Measurements from ENCODE around the gene USF2. TPM values are rescaled to one million over a fixed set of nuclear protein-coding genes. Genes with fewer than 3 reads are reported as not detected.

Gene USF2
- total and polyA plus RNA-seq, 7 donors, result 72.8 to 120 (median 98.3) TPM

DNA sequence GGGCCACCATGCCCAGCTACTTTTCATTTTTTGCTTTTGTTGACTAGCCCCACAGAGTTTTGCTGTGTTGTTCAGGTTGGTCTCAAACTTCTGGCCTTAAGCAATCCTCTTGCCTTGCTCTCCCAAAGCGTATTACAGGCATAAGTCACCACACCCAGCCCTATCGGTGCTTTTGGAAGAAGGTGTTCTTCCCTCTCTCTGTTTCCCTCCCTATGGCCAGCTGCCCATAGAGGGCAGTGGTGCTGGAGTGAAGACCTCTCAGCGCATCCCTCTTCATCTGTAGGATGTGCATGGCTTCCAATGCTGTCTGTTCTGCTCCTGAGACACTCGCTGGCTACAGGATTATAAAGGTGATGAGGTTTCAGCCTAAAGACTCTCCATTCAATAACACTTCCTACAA is 58.9 kb downstream of the USF2 start:
- peaks cover 0 to 25% (median 0%) of the 10 kb centered on the region in 3 donors for H3K27me3 ChIP-seq
- intact Hi-C loops (cut with DNase I), result no loop called here
- no peak for TF ChIP-seq EP300 (IDR thresholded peaks at IDR 0.05)
- no peak for TF ChIP-seq POLR2A (IDR thresholded peaks at IDR 0.05)
- TF ChIP-seq POLR2AphosphoS5 (IDR thresholded peaks at IDR 0.05), result no peak
- TF ChIP-seq, protein P1, sequence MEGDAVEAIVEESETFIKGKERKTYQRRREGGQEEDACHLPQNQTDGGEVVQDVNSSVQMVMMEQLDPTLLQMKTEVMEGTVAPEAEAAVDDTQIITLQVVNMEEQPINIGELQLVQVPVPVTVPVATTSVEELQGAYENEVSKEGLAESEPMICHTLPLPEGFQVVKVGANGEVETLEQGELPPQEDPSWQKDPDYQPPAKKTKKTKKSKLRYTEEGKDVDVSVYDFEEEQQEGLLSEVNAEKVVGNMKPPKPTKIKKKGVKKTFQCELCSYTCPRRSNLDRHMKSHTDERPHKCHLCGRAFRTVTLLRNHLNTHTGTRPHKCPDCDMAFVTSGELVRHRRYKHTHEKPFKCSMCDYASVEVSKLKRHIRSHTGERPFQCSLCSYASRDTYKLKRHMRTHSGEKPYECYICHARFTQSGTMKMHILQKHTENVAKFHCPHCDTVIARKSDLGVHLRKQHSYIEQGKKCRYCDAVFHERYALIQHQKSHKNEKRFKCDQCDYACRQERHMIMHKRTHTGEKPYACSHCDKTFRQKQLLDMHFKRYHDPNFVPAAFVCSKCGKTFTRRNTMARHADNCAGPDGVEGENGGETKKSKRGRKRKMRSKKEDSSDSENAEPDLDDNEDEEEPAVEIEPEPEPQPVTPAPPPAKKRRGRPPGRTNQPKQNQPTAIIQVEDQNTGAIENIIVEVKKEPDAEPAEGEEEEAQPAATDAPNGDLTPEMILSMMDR (IDR thresholded peaks at IDR 0.05), result no peak
- no peaks in the 10 kb centered on the region for H3K9me3 ChIP-seq
- no peaks in the 10 kb centered on the region for H3K4me1 ChIP-seq
- H3K27ac ChIP-seq, result no peak overlapping the region
- H3K4me3 ChIP-seq, result no peak overlapping the region
- H3K36me3 ChIP-seq, result no peaks in the 10 kb centered on the region
- DNase-seq, result no peak
- 62 to 78% methylated on average over 4 of the region's 4 CpGs for WGBS, 2 donors

DNA sequence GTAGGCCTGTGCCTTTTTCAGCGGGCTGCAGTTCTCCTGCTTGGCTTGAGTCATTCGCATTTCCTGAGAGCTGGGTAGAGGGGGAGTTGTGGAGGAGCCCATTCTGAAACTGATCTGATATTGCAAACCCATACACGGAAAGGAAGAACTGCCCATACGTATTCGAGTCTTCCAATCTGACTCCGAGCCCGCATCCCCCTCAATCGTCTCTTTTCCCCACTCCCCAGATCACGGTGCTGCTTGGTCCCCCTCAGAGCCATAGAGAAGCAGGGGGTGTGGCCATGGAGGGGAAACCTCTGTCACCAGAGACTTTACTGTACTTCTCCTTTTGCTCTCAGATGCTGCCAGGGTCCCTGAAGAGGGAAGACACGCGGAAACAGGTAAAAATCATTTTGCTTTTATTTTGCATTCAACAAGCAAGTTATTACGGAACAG is 60.1 kb downstream of the USF2 start, which contains the start of gene CD22:
Gene CD22, plus strand, starts transcription at position 337 of the 435 bp plus-strand sequence. CDS start 2,854 bp downstream, outside the sequence.
- Histone ChIP-seq H3K27me3 (peaks cover 0 to 34% (median 0%) of the 10 kb centered on the region in 3 donors), H3K4me1 (no peaks in the 10 kb centered on the region), H3K4me3 (no peak within 1 kb of the TSS), H3K36me3 (no peaks in the 10 kb centered on the region), H3K27ac (no peak within 1 kb of the TSS), H3K9me3 (no peaks in the 10 kb centered on the region)
- DNase-seq, result no peak
- intact Hi-C loops (cut with DNase I), result no loop called here
- TF ChIP-seq POLR2A (IDR thresholded peaks at IDR 0.05) (no peak), POLR2AphosphoS5 (IDR thresholded peaks at IDR 0.05) (no peak)
- WGBS, 2 donors, result 49 to 85% methylated on average over 12 of the region's 12 CpGs

DNA sequence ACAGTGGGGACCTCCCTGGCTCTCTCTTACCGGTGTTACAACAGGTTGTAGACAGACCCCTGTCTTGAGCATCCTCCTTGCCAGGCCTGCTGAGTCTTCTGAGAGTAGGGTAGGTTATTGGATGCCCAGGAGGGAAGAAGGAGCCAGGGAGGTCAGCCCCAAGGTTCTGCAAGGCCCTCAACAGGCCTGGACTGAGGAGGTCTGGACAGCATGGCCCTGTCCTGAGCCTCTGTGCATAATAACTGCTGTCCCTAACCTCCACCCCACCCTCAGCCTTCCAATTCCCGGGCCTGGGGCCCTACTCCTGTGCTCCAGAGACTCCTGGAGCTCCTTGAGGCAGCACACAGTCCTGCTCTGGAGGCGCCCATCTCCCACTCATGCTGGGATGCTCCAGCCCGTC is 60.6 kb downstream of the USF2 start:
- TF ChIP-seq, protein P1 (IDR thresholded peaks at IDR 0.05), result no peak
- TF ChIP-seq POLR2A (IDR thresholded peaks at IDR 0.05) (no peak), POLR2AphosphoS5 (IDR thresholded peaks at IDR 0.05) (no peak), EP300 (IDR thresholded peaks at IDR 0.05) (no peak)
- H3K27ac ChIP-seq, result no peak overlapping the region
- 65 to 70% methylated on average over 4 of the region's 4 CpGs for WGBS, 2 donors
- H3K27me3 ChIP-seq, result peaks cover 0 to 35% (median 0%) of the 10 kb centered on the region in 3 donors
- H3K36me3 ChIP-seq, result no peaks in the 10 kb centered on the region
- H3K9me3 ChIP-seq, result no peaks in the 10 kb centered on the region
- intact Hi-C loops (cut with DNase I), result no loop called here
- no peak overlapping the region for H3K4me3 ChIP-seq
- no peaks in the 10 kb centered on the region for H3K4me1 ChIP-seq
- DNase-seq, result no peak

Other genes with a start within 250 kb of the USF2 start
- gene SCN1B, start 238.5 kb upstream of the USF2 start, total RNA-seq, result 10 to 100 TPM in 1 of 4 donors, 1 to 10 TPM in 3; 3.0 to 10.0 (median 6.6) TPM
- 1 to 10 TPM; 4.5 to 9.6 (median 4.9) TPM for gene SCN1B, start 238.5 kb upstream of the USF2 start, polyA plus RNA-seq
- under 1 TPM in 3 of 4 donors, not detected in 1; 0.36 to 0.95 (median 0.66) TPM for gene HPN, start 227.2 kb upstream of the USF2 start, total RNA-seq
- 1 to 10 TPM in 1 of 3 donors, under 1 TPM in 1, not detected in 1; 0.61 to 1.8 TPM for gene HPN, start 227.2 kb upstream of the USF2 start, polyA plus RNA-seq
- gene FXYD3, start 153.1 kb upstream of the USF2 start, total RNA-seq, result 10 to 100 TPM in 2 of 4 donors, 1 to 10 TPM in 2; 3.7 to 15.3 (median 8.2) TPM
- 1,000 to 10,000 TPM; 2,472 to 3,333 (median 2,871) TPM for gene FXYD3, start 153.1 kb upstream of the USF2 start, polyA plus RNA-seq
- 10 to 100 TPM; 29.0 to 47.1 (median 35.1) TPM for gene LGI4, start 133.9 kb upstream of the USF2 start, total RNA-seq
- gene LGI4, start 133.9 kb upstream of the USF2 start, polyA plus RNA-seq, result 10 to 100 TPM in 1 of 3 donors, 1 to 10 TPM in 2; 4.2 to 35.7 (median 9.0) TPM
- gene FXYD1, start 130.1 kb upstream of the USF2 start, total RNA-seq, result 100 to 1,000 TPM in 1 of 4 donors, 10 to 100 TPM in 3; 39.1 to 107 (median 44.6) TPM
- gene FXYD1, start 130.1 kb upstream of the USF2 start, polyA plus RNA-seq, result 10 to 100 TPM in 2 of 3 donors, 1 to 10 TPM in 1; 6.0 to 57.7 (median 15.0) TPM
- gene FXYD7, start 125.7 kb upstream of the USF2 start, total RNA-seq, result 1 to 10 TPM in 1 of 4 donors, not detected in 3; 3.3 TPM
- gene FXYD7, start 125.7 kb upstream of the USF2 start, polyA plus RNA-seq, result 1 to 10 TPM in 1 of 3 donors, not detected in 2; 1.7 TPM
- 10 to 100 TPM; 20.1 to 32.4 (median 28.8) TPM for gene FXYD5, start 114.2 kb upstream of the USF2 start, total RNA-seq
- gene FXYD5, start 114.2 kb upstream of the USF2 start, polyA plus RNA-seq, result 100 to 1,000 TPM in 1 of 3 donors, 10 to 100 TPM in 2; 18.5 to 102 (median 27.0) TPM
- not detected for gene FAM187B, start 40.2 kb upstream of the USF2 start, total RNA-seq
- not detected for gene FAM187B, start 40.2 kb upstream of the USF2 start, polyA plus RNA-seq
- 1 to 10 TPM in 3 of 4 donors, under 1 TPM in 1; 0.68 to 3.6 (median 2.3) TPM for gene LSR, start 20.0 kb upstream of the USF2 start, total RNA-seq
- gene LSR, start 20.0 kb upstream of the USF2 start, polyA plus RNA-seq, result 100 to 1,000 TPM in 1 of 3 donors, 10 to 100 TPM in 2; 51.8 to 218 (median 61.9) TPM
- 1 to 10 TPM in 1 of 4 donors, not detected in 3; 3.1 TPM for gene HAMP, start 13.6 kb downstream of the USF2 start, total RNA-seq
- gene HAMP, start 13.6 kb downstream of the USF2 start, polyA plus RNA-seq, result under 1 TPM; under 0.01 to 0.92 (median 0.61) TPM
- gene MAG, start 23.2 kb downstream of the USF2 start, total RNA-seq, result 1 to 10 TPM in 1 of 4 donors, not detected in 3; 6.1 TPM
- under 1 TPM in 1 of 3 donors, not detected in 2; 0.06 TPM for gene MAG, start 23.2 kb downstream of the USF2 start, polyA plus RNA-seq
- 1 to 10 TPM; 1.2 to 4.8 (median 2.7) TPM for gene CD22, start 60.2 kb downstream of the USF2 start, total RNA-seq
- 100 to 1,000 TPM in 1 of 3 donors, 1 to 10 TPM in 1, under 1 TPM in 1; 0.69 to 107 (median 4.8) TPM for gene CD22, start 60.2 kb downstream of the USF2 start, polyA plus RNA-seq
- not detected for gene FFAR1, start 78.9 kb downstream of the USF2 start, total RNA-seq
- under 1 TPM in 1 of 3 donors, not detected in 2; 0.06 TPM for gene FFAR1, start 78.9 kb downstream of the USF2 start, polyA plus RNA-seq
- gene FFAR3, start 89.5 kb downstream of the USF2 start, total RNA-seq, result 1 to 10 TPM; 1.1 to 1.9 (median 1.5) TPM
- gene FFAR3, start 89.5 kb downstream of the USF2 start, polyA plus RNA-seq, result under 1 TPM in 1 of 3 donors, not detected in 2; 0.67 TPM
- under 1 TPM in 3 of 4 donors, not detected in 1; 0.27 to 0.83 (median 0.36) TPM for gene GPR42, start 102.1 kb downstream of the USF2 start, total RNA-seq
- under 1 TPM in 1 of 3 donors, not detected in 2; 0.17 TPM for gene GPR42, start 102.1 kb downstream of the USF2 start, polyA plus RNA-seq
- gene FFAR2, start 179.3 kb downstream of the USF2 start, total RNA-seq, result under 1 TPM in 1 of 4 donors, not detected in 3; 0.81 TPM
- gene FFAR2, start 179.3 kb downstream of the USF2 start, polyA plus RNA-seq, result under 1 TPM in 2 of 3 donors, not detected in 1; 0.69 to 0.92 TPM
- not detected for gene KRTDAP, start 221.5 kb downstream of the USF2 start, total RNA-seq
- not detected for gene KRTDAP, start 221.5 kb downstream of the USF2 start, polyA plus RNA-seq
- 10 to 100 TPM in 3 of 4 donors, 1 to 10 TPM in 1; 6.1 to 39.0 (median 24.4) TPM for gene DMKN, start 244.7 kb downstream of the USF2 start, total RNA-seq
- 10 to 100 TPM in 1 of 3 donors, 1 to 10 TPM in 2; 5.5 to 20.6 (median 9.0) TPM for gene DMKN, start 244.7 kb downstream of the USF2 start, polyA plus RNA-seq